Measurements from ENCODE around the gene PXYLP1.

PXYLP1 gene

GRCh38 chr3:141280086-141280485, 48.5 kb downstream of the PXYLP1 start:
- CTCF ChIA-PET = interaction anchor here (1.1 to 1.2 kb wide), 2 partner anchors 49 to 303 kb away, joined by 3 to 4 read pairs; partner anchors contain the start of gene PXYLP1

GRCh38 chr3:141280690-141281089, 49.1 kb downstream of the PXYLP1 start:
- CTCF ChIA-PET = interaction anchor here (0.7 to 1.1 kb wide), 3 partner anchors 10 to 49 kb away, joined by 3 to 4 read pairs (median 3); partner anchors contain the start of gene PXYLP1
- no peak for TF ChIP-seq CTCF (conservative IDR thresholded peaks at IDR 0.05; ENCODE audit: low read depth)
- no peak for DNase-seq (ENCODE audit: low spot score)
- no peak overlapping the region for H3K27ac ChIP-seq
- POLR2A ChIA-PET (ENCODE audit: low non-redundant PET) = no interaction called here

More at GRCh38 chr3:141280086-141280485, 48.5 kb downstream of the PXYLP1 start:
- POLR2A ChIA-PET (ENCODE audit: low non-redundant PET) = no interaction called here
- no peak for TF ChIP-seq CTCF (conservative IDR thresholded peaks at IDR 0.05; ENCODE audit: low read depth)
- H3K27ac ChIP-seq = no peak overlapping the region
- DNase-seq (ENCODE audit: low spot score) = no peak

GRCh38 chr3:141285570-141285969, 53.9 kb downstream of the PXYLP1 start:
- H3K27ac ChIP-seq = no peak overlapping the region
- ChIA-PET POLR2A (ENCODE audit: low non-redundant PET) (no interaction called here), CTCF (interaction anchor here (0.6 kb wide), 1 partner anchor 342 kb away, joined by 4 read pairs; no protein-coding TSS in a partner anchor)
- no peak for TF ChIP-seq CTCF (conservative IDR thresholded peaks at IDR 0.05; ENCODE audit: low read depth)
- no peak for DNase-seq (ENCODE audit: low spot score)

- ChIA-PET POLR2A (ENCODE audit: low non-redundant PET) (no interaction called here), CTCF (interaction anchor here (1.1 kb wide), 1 partner anchor 74 kb away, joined by 5 read pairs; no protein-coding TSS in a partner anchor)
- no peak for TF ChIP-seq CTCF (conservative IDR thresholded peaks at IDR 0.05; ENCODE audit: low read depth)
- H3K27ac ChIP-seq = no peak overlapping the region
- no peak for DNase-seq (ENCODE audit: low spot score)
Observed at GRCh38 chr3:141286856-141287255, 55.2 kb downstream of the PXYLP1 start.

GRCh38 chr3:141287326-141287725, 55.7 kb downstream of the PXYLP1 start:
- H3K27ac ChIP-seq = no peak overlapping the region
- no peak for TF ChIP-seq CTCF (conservative IDR thresholded peaks at IDR 0.05; ENCODE audit: low read depth)
- ChIA-PET CTCF (interaction anchor here (1.1 kb wide), 1 partner anchor 73 kb away, joined by 5 read pairs; no protein-coding TSS in a partner anchor), POLR2A (ENCODE audit: low non-redundant PET) (no interaction called here)
- DNase-seq (ENCODE audit: low spot score) = no peak

- ChIA-PET CTCF (no interaction called here), POLR2A (ENCODE audit: low non-redundant PET) (no interaction called here)
- no peak overlapping the region for H3K27ac ChIP-seq
- DNase-seq (ENCODE audit: low spot score) = no peak
- TF ChIP-seq CTCF (conservative IDR thresholded peaks at IDR 0.05; ENCODE audit: low read depth) = no peak
Observed at GRCh38 chr3:141288336-141288990, 56.8 kb downstream of the PXYLP1 start.
